H1 (cell line): ENCODE results near the gene TMEM108. TPM values are rescaled to one million over a fixed set of nuclear protein-coding genes. Genes with fewer than 3 reads are reported as not detected.

ENCODE experiments used
- CTCF ChIA-PET: fragments of 300-600 bp; sonication (Branson Sonifier 250); formaldehyde crosslinking; loops from one replicate; lab custom pipeline; 2021; ENCODE audit not compliant: partially characterized antibody; lab: Charles Lee
- POLR2A ChIA-PET: fragments of 300-600 bp; sonication (Branson Sonifier 250); formaldehyde crosslinking; loops from one replicate; lab custom pipeline; 2021; ENCODE audit warnings: inconsistent platforms; ENCODE audit not compliant: partially characterized antibody; lab: Charles Lee
- DNase-seq, 2 experiments: peaks; one replicate each; pipeline versions ENCODE4 v3.0.0 to v3.0.0-alpha.2; 2010 to 2022; ENCODE audit warnings: low spot score in 2 of 2, low read depth in 1 of 2, mixed read lengths in 1 of 2
- FAIRE-seq: peaks from 2 replicates; lab custom pipeline; 2011; peaks lifted over from hg19 to GRCh38; lab: Jason Lieb, UNC
- H2AFZ ChIP-seq: 2 replicates; pipeline ENCODE4 v1.8.1; 2012; ENCODE audit warnings: low read length, inconsistent platforms
- H2AK5ac ChIP-seq: 2 replicates; pipeline ENCODE4 v1.6.1; 2013; ENCODE audit warnings: low read depth, low read length
- H2BK120ac ChIP-seq: replicated peaks from 2 replicates; pipeline ENCODE3; 2013; ENCODE audit warnings: low read depth, low read length, inconsistent platforms
- H2BK12ac ChIP-seq: 2 replicates; pipeline ENCODE4 v1.6.1; 2013; ENCODE audit warnings: low read depth, low read length
- H2BK15ac ChIP-seq: 2 replicates; pipeline ENCODE4 v1.6.1; 2013; ENCODE audit warnings: low read length
- H2BK20ac ChIP-seq: 2 replicates; pipeline ENCODE4 v1.6.1; 2013; ENCODE audit warnings: low read length
- H2BK5ac ChIP-seq: 2 replicates; pipeline ENCODE4 v1.6.1; 2013; ENCODE audit warnings: low read depth, low read length
- H3K14ac ChIP-seq: 2 replicates; pipeline ENCODE4 v1.6.1; 2013; ENCODE audit warnings: inconsistent platforms; ENCODE audit not compliant: insufficient read length
- H3K18ac ChIP-seq: 2 replicates; pipeline ENCODE4 v1.6.1; 2013; ENCODE audit warnings: low read length; ENCODE audit errors: extremely low read depth
- H3K23ac ChIP-seq: 2 replicates; pipeline ENCODE4 v1.6.1; 2013; ENCODE audit warnings: inconsistent platforms; ENCODE audit not compliant: insufficient read length
- H3K23me2 ChIP-seq: 2 replicates; pipeline ENCODE4 v1.6.1; 2013; ENCODE audit warnings: low read depth, low read length
- H3K27ac ChIP-seq: 2 replicates; pipeline ENCODE4 v1.6.1; 2011; ENCODE audit warnings: low read depth, low read length, inconsistent platforms
- H3K27me3 ChIP-seq, 4 experiments: replicated peaks in 1 of 4; 1 replicate in 1 of 4; 2 replicates in 3 of 4; pipeline versions ENCODE4 v1.6.1 to v1.8.1; 2011 to 2013; ENCODE audit warnings: low read length in 3 of 4, mild to moderate bottlenecking in 3 of 4, inconsistent platforms in 2 of 4, mixed read lengths in 2 of 4, moderate library complexity in 1 of 4; ENCODE audit not compliant: control insufficient read depth in 3 of 4, insufficient read depth in 3 of 4; ENCODE audit errors: extremely low read depth in 1 of 4
- H3K36me3 ChIP-seq, 4 experiments: 2 replicates each; pipeline versions ENCODE4 v1.6.1 to v1.8.1; 2011 to 2013; ENCODE audit warnings: mild to moderate bottlenecking in 4 of 4, low read length in 3 of 4, moderate library complexity in 2 of 4, control low read depth in 1 of 4, inconsistent platforms in 1 of 4; ENCODE audit not compliant: insufficient read depth in 4 of 4, control insufficient read depth in 2 of 4
- H3K4ac ChIP-seq: replicated peaks from 2 replicates; pipeline ENCODE3; 2013; ENCODE audit warnings: low read length, low read depth, mixed read lengths, inconsistent platforms; ENCODE audit not compliant: insufficient read length
- H3K4me1 ChIP-seq, 4 experiments: replicated peaks in 1 of 4; 1 replicate in 1 of 4; 2 replicates in 3 of 4; pipeline versions ENCODE4 v1.6.1 to v1.8.1; 2011 to 2013; ENCODE audit warnings: low read length in 3 of 4, inconsistent platforms in 2 of 4, mixed read lengths in 1 of 4; ENCODE audit not compliant: insufficient read depth in 4 of 4, control insufficient read depth in 3 of 4
- H3K4me2 ChIP-seq, 2 experiments: 2 replicates each; pipeline versions ENCODE4 v1.6.1 to v1.8.1; 2011 to 2013; ENCODE audit warnings: low read depth in 2 of 2, low read length in 2 of 2, control low read depth in 1 of 2, inconsistent platforms in 1 of 2, mild to moderate bottlenecking in 1 of 2; ENCODE audit not compliant: insufficient read depth in 1 of 2
- H3K4me3 ChIP-seq, 4 experiments: fragments of 200-600, 300-600 bp in 1 of 4; sonication (generic), shearing (Covaris generic), sonication (Bioruptor Twin) in 1 of 4; 2 replicates each; pipeline versions ENCODE4 v1.5.1 to v1.8.1; 2011 to 2016; ENCODE audit warnings: low read length in 4 of 4, low read depth in 3 of 4, control low read depth in 2 of 4, inconsistent platforms in 2 of 4, mild to moderate bottlenecking in 2 of 4, mixed read lengths in 1 of 4, moderate library complexity in 1 of 4; ENCODE audit not compliant: insufficient read depth in 2 of 4; ENCODE audit errors: extremely low read depth in 1 of 4
- H3K56ac ChIP-seq: replicated peaks from 2 replicates; pipeline ENCODE3; 2013; ENCODE audit warnings: low read depth, mild to moderate bottlenecking, mixed read lengths, low read length, inconsistent platforms; ENCODE audit not compliant: insufficient read length
- H3K79me1 ChIP-seq: 2 replicates; pipeline ENCODE4 v1.6.1; 2013; ENCODE audit warnings: low read depth, low read length, control low read depth
- H3K79me2 ChIP-seq, 2 experiments: 2 replicates each; pipeline versions ENCODE4 v1.6.1 to v1.8.1; 2012 to 2013; ENCODE audit warnings: low read length in 2 of 2, mild to moderate bottlenecking in 2 of 2, inconsistent platforms in 1 of 2; ENCODE audit not compliant: insufficient read depth in 2 of 2, control insufficient read depth in 1 of 2
- H3K9ac ChIP-seq, 4 experiments: replicated peaks in 1 of 4; 1 replicate in 1 of 4; 2 replicates in 3 of 4; pipeline versions ENCODE4 v1.6.1 to v1.8.1; 2011 to 2013; ENCODE audit warnings: low read depth in 3 of 4, low read length in 3 of 4, control low read depth in 2 of 4, mild to moderate bottlenecking in 2 of 4, moderate library complexity in 2 of 4, inconsistent platforms in 1 of 4; ENCODE audit errors: extremely low read depth in 1 of 4
- H3K9me3 ChIP-seq, 2 experiments: 2 replicates each; pipeline versions ENCODE4 v1.6.1 to v1.8.1; 2012 to 2013; ENCODE audit warnings: mild to moderate bottlenecking in 2 of 2, moderate library complexity in 2 of 2, control low read depth in 1 of 2, inconsistent platforms in 1 of 2, low read depth in 1 of 2, low read length in 1 of 2, mixed read lengths in 1 of 2; ENCODE audit not compliant: insufficient read depth in 2 of 2
- H4K20me1 ChIP-seq, 2 experiments: replicated peaks in 1 of 2; 2 replicates each; pipeline versions ENCODE3 to v1.8.1; 2011 to 2013; ENCODE audit warnings: inconsistent platforms in 2 of 2, low read length in 2 of 2, mild to moderate bottlenecking in 1 of 2; ENCODE audit not compliant: insufficient read depth in 2 of 2, control insufficient read depth in 1 of 2
- H4K5ac ChIP-seq: 2 replicates; pipeline ENCODE4 v1.6.1; 2013; ENCODE audit warnings: low read length, low read depth, mixed read lengths, inconsistent platforms; ENCODE audit not compliant: insufficient read length
- H4K8ac ChIP-seq: 2 replicates; pipeline ENCODE4 v1.8.0; 2013; ENCODE audit warnings: mild to moderate bottlenecking, moderate library complexity, low read length, inconsistent platforms; ENCODE audit not compliant: insufficient read depth; ENCODE audit errors: extremely low read depth
- H4K91ac ChIP-seq: replicated peaks from 2 replicates; pipeline ENCODE3; 2013; ENCODE audit warnings: low read length, mixed read lengths, inconsistent platforms; ENCODE audit not compliant: insufficient read length
- HDAC6 ChIP-seq: IDR thresholded peaks from one replicate; pipeline ENCODE4 v1.7.1; 2012; ENCODE audit warnings: low read depth, mild to moderate bottlenecking, inconsistent platforms, low read length, moderate library complexity
- ZNF274 ChIP-seq: IDR thresholded peaks from 2 replicates; pipeline ENCODE4 v1.7.0; 2012; ENCODE audit warnings: low read length, borderline replicate concordance; ENCODE audit errors: extremely low read depth
- WGBS, 2 experiments: shearing (Covaris generic) in 1 of 2; methylation state at CpG; one replicate each; pipeline versions ENCODE4 v1.1.6 to v1.1.7; 2013 to 2015; ENCODE audit warnings: low lambda C conversion rate in 2 of 2, mixed read lengths in 2 of 2, inconsistent platforms in 1 of 2, low coverage in 1 of 2, missing lambda C conversion rate in 1 of 2; ENCODE audit not compliant: insufficient replicate concordance in 2 of 2, insufficient coverage in 1 of 2, insufficient read length in 1 of 2; ENCODE audit errors: extremely low coverage in 1 of 2, missing lambda C conversion rate in 1 of 2; 5-methylcytosine and 5-hydroxymethylcytosine counted together
- polyA plus RNA-seq, 7 experiments: library from polyadenylated mRNA; depleted of rRNA in 3 of 7; stranded (reverse) in 5 of 7; unstranded in 2 of 7; fragments of >200 nt in 5 of 7; fragments of 200-250 nt in 2 of 7; gene quantifications; 1 replicate in 5 of 7; 2 replicates in 1 of 7; 4 replicates in 1 of 7; pipeline versions ENCODE4 v1.2.1 to v1.2.3, GENCODE V29; 2011 to 2013; ENCODE audit warnings: missing spikeins in 2 of 7, mixed read lengths in 2 of 7
- total RNA-seq: library from RNA; stranded (reverse); fragmentation: NEBNext Ultra II Directional; extraction: Animal tissue kit (Norgen Biotek cat#: 25700); gene quantifications from 2 replicates; pipeline ENCODE4 v1.2.1, GENCODE V29; 2021

TMEM108 gene
- total and polyA plus RNA-seq, 2 of the 8 experiments (the other 6 are each of a cell fraction or from before 2014, with no cell fraction given): 14.3 to 16.2 TPM

GRCh38 chr3:133236901-133237300, 198.7 kb downstream of the TMEM108 start:
- Histone ChIP-seq H4K8ac (no peak overlapping the region), H2BK12ac (no peak overlapping the region), H2BK5ac (no peak overlapping the region), H3K23me2 (no peaks in the 10 kb centered on the region; the same call in 1 of the 2 replicates), H3K14ac (no peak overlapping the region), H4K20me1 (no peaks in the 10 kb centered on the region), H3K4me1 (no peaks in the 10 kb centered on the region), H3K4me3 (no peak overlapping the region), H2AK5ac (no peak overlapping the region), H3K4me2 (no peak overlapping the region), H2AFZ (no peak overlapping the region), H3K9me3 (no peaks in the 10 kb centered on the region; a peak in 2 of 4 replicates), H2BK20ac (no peak overlapping the region), H2BK15ac (no peak overlapping the region), H3K27me3 (peaks cover 0 to 1% (median 0%) of the 10 kb centered on the region in 4 experiments; a peak in 1 of 7 replicates), H3K23ac (no peak overlapping the region), H4K5ac (no peak overlapping the region), H3K27ac (no peak overlapping the region), H2BK120ac (no peak overlapping the region), H3K79me1 (no peaks in the 10 kb centered on the region), H3K36me3 (no peaks in the 10 kb centered on the region), H3K18ac (no peak overlapping the region), H3K56ac (no peak overlapping the region), H3K9ac (no peak overlapping the region), H3K4ac (no peak overlapping the region), H3K79me2 (no peaks in the 10 kb centered on the region; a peak in 1 of 4 replicates), H4K91ac (no peak overlapping the region)
- ChIA-PET CTCF (interaction anchor here (0.7 to 2.6 kb wide), 3 partner anchors 11 to 38 kb away, joined by 3 to 11 read pairs (median 5); no protein-coding TSS in a partner anchor), POLR2A (interaction anchor here (0.6 to 1.5 kb wide), 2 partner anchors 51 to 68 kb away, joined by 3 to 5 read pairs; no protein-coding TSS in a partner anchor)
- no peak for TF ChIP-seq ZNF274
- TF ChIP-seq HDAC6: no peak
- WGBS, 2 experiments: 88% methylated on average over 1 of the region's 1 CpG; no CpG with 5 or more reads in 1 of the 2 experiments
- no peak for FAIRE-seq
- no peak for DNase-seq
